GM19240 (cell line): ENCODE data around the gene CREB3.

Source experiments
- DNase-seq: peaks from one replicate; pipeline ENCODE4 v3.0.0; 2011; ENCODE audit warnings: low spot score; ENCODE audit not compliant: insufficient read length

Gene CREB3

GRCh38 chr9:35774907-35775635, 42.6 kb downstream of the CREB3 start:
- no peak for DNase-seq

DNA sequence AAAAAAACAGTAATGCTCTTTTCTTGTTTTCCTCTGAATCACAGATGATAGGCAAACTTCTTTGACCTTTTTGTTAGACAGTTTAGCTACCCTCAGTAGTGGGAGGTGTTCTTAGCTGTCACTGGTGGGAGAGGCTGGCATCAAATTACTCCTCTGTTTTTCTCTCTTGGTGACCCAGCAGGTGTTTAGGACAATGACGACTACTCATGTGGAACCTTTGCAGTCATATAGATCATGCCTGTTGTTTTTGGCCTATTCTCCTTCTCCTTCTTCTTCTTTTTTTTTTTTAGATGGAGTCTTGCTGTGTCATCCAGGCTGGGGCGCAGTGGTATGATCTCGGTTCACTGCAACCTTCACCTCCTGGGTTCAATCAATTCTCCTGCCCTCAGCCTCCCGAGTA, 43.6 kb downstream of the CREB3 start:
- no peak for DNase-seq

DNA sequence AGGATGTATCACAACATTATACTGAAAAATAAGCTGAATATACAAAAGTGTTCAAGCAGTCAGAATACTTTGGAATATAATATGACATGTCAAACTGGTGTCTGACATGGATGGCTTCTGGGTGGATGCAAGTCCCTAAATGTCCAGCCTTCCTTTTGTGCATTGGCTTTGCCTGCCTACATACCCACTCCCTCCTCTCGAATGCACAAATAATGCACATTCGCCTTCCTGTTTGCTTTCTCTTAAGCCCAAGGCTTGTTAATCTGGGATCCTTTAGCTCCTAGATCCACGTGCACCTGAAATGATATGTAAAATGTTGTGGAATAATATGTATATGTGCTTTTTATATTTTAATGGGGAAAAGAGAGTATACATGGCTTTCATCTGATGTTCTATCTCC, 46.0 kb downstream of the CREB3 start:
- DNase-seq: no peak

GRCh38 chr9:35781066-35781465, 48.6 kb downstream of the CREB3 start:
- DNase-seq: no peak

GRCh38 chr9:35783418-35783817, 51.0 kb downstream of the CREB3 start:
- no peak for DNase-seq
